Gastroesophageal sphincter (tissue), 3 donors: ENCODE measurements around the gene PPL.

ENCODE experiments used
- CTCF ChIP-seq, 4 experiments: fragments of 200-600 bp in 2 of 4; fragments of 450-650 bp in 2 of 4; sonication (generic) in 1 of 4; IDR thresholded peaks; one replicate each; pipeline ENCODE4 v1.5.1; 2017 to 2019; ENCODE audit warnings: antibody characterized with exemption in 4 of 4, mild to moderate bottlenecking in 2 of 4, moderate library complexity in 2 of 4
- EP300 ChIP-seq: sonication (generic); formaldehyde crosslinking; IDR thresholded peaks from one replicate; pipeline ENCODE4 v1.6.1; 2017; ENCODE audit warnings: antibody characterized with exemption, mild to moderate bottlenecking
- POLR2A ChIP-seq, 2 donors: fragments of 450-650 bp; IDR thresholded peaks; one replicate each; pipeline ENCODE4 v1.6.1; 2017; ENCODE audit warnings: antibody characterized with exemption in 2 of 2, mild to moderate bottlenecking in 2 of 2, moderate library complexity in 1 of 2
- POLR2AphosphoS5 ChIP-seq: sonication (generic); formaldehyde crosslinking; IDR thresholded peaks from one replicate; pipeline ENCODE4 v1.6.1; 2017; ENCODE audit warnings: antibody characterized with exemption

GRCh38 chr16:4957420-4957719 lies 20.4 kb upstream of the PPL start:
- TF ChIP-seq CTCF (IDR thresholded peaks at IDR 0.05) (no peak), POLR2A (IDR thresholded peaks at IDR 0.05) (no peak), POLR2AphosphoS5 (no peak), EP300 (no peak)
